Activated T-helper 1 cell treated with anti-CD3 and anti-CD28 coated beads, Interleukin-2, amount 50 U/mL, for 16 hours (primary cell): ENCODE measurements around the gene FAN1.

Experiments
- DNase-seq, 2 donors: peaks; one replicate each; pipeline ENCODE4 v3.0.0-alpha.2; 2020; ENCODE audit warnings: low read depth in 1 of 2, low spot score in 1 of 2

The FAN1 gene

GRCh38 chr15:30954674-30955073, 51.0 kb downstream of the FAN1 start:
- no peak for DNase-seq

- no peak for DNase-seq
Measured at GRCh38 chr15:30956216-30957124, 52.8 kb downstream of the FAN1 start.

- DNase-seq = no peak
Measured at GRCh38 chr15:30958219-30958618, 54.5 kb downstream of the FAN1 start.

- DNase-seq = no peak
Measured at GRCh38 chr15:30962079-30962478, 58.4 kb downstream of the FAN1 start.

GRCh38 chr15:30962659-30963058, 58.9 kb downstream of the FAN1 start:
- DNase-seq = no peak

GRCh38 chr15:30963681-30964080, 60.0 kb downstream of the FAN1 start:
- no peak for DNase-seq

- DNase-seq = no peak
Measured at GRCh38 chr15:30969724-30970123, 66.0 kb downstream of the FAN1 start.

- DNase-seq = no peak
Measured at GRCh38 chr15:30973379-30973778, 69.7 kb downstream of the FAN1 start.

- no peak for DNase-seq
Measured at GRCh38 chr15:30974112-30974511, 70.4 kb downstream of the FAN1 start.

- no peak for DNase-seq
Measured at GRCh38 chr15:30978328-30978727, 74.6 kb downstream of the FAN1 start.

GRCh38 chr15:30979457-30979856, 75.7 kb downstream of the FAN1 start:
- DNase-seq = no peak

- DNase-seq = no peak
Measured at GRCh38 chr15:30984118-30984517, 80.4 kb downstream of the FAN1 start.

- no peak for DNase-seq
Measured at GRCh38 chr15:30984542-30984941, 80.8 kb downstream of the FAN1 start.

- DNase-seq = no peak
Measured at GRCh38 chr15:30985081-30985531, 81.4 kb downstream of the FAN1 start.

- no peak for DNase-seq
Measured at GRCh38 chr15:30990036-30990435, 86.3 kb downstream of the FAN1 start.

GRCh38 chr15:30990446-30991254, 86.9 kb downstream of the FAN1 start:
- no peak for DNase-seq

- DNase-seq = peak; percentile 42 to 64
Measured at GRCh38 chr15:30991255-30992235, 87.8 kb downstream of the FAN1 start, which contains the start of gene MTMR10. MTMR10 (minus strand) TSS chr15:30991628; CDS start chr15:30991506, 122 bp downstream.

- no peak for DNase-seq
Measured at GRCh38 chr15:30992249-30992864, 88.6 kb downstream of the FAN1 start.
